GM21515 (cell line): Measurements from ENCODE around the gene DAB1.

Source experiments
- ATAC-seq: cut with Tn5 transposase; IDR thresholded peaks from one replicate; pipeline ENCODE4 v1.9.1; 2021; ENCODE audit not compliant: unreplicated experiment

Gene DAB1

DNA sequence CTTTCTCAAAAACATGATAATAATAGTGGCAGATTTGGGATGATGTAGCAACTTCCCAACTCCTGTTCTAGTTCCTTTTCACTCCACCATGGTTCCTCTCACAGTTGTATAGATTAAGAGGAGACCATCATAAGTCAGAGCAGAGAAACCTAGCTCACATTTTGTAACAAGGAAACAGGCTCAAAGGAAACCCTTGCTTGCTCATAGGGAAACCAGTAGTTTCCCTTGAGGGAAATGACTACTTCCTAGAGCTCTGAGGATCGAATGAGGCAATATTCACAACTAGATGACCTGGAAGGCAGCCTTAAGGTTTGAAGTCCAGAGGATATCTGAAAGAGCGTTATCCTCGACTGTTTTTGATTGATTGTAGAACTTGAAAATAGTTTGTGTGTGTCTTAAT lies 382.0 kb downstream of the DAB1 start:
- no peak for ATAC-seq

DNA sequence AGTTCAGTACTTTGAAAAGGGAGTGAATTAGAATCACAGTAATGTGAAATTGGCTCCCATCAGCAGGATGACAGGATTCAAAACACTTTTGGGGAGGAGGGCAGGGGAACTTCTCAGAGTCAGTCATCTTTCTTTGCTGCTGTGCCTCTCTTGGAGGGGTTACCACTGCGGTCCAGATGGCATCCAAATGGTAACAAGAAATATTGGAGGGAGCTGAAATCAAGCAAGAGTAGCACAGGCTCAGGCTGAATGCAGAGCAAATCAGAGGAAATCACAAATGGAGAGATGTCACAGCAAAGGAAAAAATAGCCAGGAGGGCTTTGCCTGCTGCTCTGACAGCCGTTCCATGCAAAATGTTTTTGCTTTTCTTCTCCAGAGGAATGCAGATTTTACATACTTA lies 383.0 kb downstream of the DAB1 start:
- no peak for ATAC-seq

DNA sequence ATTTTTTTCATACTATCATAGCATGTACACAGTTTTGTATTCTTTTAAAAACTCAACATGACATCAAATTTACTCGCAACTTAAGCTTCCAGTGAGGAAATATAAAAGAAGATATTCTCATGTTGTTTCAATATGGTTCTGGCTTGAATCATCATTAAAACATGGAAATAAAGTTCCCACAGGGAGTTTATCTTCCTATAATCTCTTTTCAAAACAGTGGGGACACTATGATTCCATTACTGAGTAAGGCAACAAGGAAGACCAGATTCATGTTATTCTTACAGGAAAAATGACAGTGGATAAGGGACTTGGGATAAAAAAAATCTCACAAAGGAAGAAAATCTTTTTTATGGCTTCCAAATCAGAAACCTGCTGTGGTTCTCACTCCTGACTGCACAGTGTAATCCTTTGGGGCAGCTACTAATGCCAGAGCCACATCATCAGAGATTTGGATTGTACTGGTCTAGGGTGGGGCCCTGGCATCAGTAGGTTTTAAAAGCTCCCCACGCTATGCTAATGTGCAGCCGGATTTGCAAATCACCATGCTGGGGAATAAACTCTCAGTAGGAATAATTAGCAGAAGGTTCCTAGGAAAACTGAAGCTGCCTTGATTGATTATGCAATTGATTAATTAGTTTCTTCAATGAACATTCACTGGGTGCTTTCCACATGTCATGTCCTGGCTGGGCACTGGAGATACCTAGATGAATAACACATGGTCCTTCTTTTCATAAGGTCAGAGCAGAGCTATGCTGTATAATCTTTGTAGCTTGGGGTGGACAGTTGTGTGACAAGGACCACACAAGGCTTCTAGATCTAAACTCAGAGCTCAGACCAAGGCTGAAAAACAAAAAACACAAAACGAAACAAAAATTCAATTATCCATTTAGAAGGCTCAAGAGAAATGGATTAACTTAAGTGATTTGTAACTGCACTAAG lies 386.9 kb downstream of the DAB1 start:
- no peak for ATAC-seq

DNA sequence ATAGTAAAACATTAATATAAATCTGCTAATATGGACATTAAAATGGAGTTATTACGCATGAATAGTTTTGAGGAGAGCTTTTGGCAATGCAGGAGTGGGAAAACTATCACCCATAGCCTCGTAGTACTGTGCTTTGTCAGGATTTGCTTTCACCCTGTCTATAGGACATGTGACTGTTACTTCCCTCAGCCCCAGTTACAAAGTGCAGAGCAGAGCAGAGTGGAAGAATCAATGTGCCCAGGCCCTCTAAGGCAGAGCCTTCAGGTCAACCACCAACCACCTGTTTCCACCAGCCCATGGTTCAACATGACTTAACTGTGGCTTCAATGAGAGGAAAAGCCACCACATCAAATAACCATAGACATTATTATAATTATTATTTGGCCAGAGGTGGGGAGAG lies 389.1 kb downstream of the DAB1 start:
- no peak for ATAC-seq

- ATAC-seq, result no peak
Measured at GRCh38 chr1:57033222-57034001, 390.4 kb downstream of the DAB1 start.

GRCh38 chr1:57026624-57027354 lies 397.1 kb downstream of the DAB1 start:
- ATAC-seq, result no peak

- no peak for ATAC-seq
Measured at GRCh38 chr1:57024855-57025254, 399.0 kb downstream of the DAB1 start.

GRCh38 chr1:57024428-57024827 lies 399.4 kb downstream of the DAB1 start:
- no peak for ATAC-seq

DNA sequence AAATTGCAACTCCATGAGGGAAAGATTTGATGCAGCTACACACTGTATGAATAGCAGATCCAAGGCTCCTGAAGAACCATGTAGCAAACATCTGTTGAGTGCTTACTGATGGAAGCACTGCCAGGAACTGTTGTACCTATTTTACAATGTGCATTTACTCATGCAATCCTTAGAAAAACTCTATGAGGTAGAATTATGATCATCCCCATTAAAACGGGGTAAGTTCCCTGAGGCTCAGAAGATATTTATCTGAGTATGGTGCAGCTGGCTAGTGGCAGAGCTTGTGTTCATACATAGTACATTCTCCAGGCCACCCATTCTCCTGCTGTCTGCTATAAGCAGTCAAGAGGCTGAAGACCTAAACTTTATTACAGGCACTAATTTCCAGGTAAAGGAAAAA lies 403.6 kb downstream of the DAB1 start:
- ATAC-seq, result no peak

- ATAC-seq, result no peak
Measured at GRCh38 chr1:57019236-57019839, 404.5 kb downstream of the DAB1 start.

DNA sequence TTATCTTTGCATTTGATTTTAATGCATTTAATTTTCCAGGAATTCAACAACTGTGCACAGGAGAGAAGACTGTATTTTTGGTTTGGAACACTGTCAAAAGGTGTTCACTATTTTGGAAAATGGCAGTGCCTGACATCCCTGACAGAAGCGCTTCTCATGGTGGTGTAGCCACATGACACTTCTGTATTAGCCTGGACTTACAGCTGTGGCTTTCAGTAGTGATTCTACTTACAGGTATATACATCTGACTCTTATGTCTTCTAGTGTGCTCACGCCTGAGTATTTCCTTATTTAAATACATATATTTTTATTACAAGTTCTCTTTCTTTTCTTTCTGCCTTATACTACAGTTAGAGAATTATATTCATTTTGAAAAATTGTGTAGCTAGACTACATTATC lies 405.7 kb downstream of the DAB1 start:
- ATAC-seq, result no peak

GRCh38 chr1:57017717-57018116 lies 406.1 kb downstream of the DAB1 start:
- no peak for ATAC-seq

DNA sequence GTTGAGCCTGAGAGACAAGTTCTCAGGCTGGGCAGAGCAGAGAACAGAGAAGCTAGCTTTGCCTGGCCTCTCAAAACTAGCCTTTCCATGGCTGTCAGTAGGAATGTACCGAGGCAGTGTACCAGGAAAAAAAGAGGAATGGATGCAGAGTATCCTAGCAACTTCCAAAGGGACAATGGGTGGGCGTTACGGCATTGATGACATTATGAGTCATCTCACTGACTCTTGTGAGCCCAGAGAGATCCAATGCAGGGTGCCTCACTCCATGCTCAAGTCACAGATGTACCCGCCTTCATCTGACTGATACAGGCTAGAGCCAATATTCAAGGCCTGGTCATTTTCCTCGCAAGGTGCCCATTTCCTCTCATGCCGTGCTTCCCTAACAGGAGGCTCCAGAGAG lies 406.7 kb downstream of the DAB1 start:
- no peak for ATAC-seq

GRCh38 chr1:57015071-57015470 lies 408.8 kb downstream of the DAB1 start:
- no peak for ATAC-seq

DNA sequence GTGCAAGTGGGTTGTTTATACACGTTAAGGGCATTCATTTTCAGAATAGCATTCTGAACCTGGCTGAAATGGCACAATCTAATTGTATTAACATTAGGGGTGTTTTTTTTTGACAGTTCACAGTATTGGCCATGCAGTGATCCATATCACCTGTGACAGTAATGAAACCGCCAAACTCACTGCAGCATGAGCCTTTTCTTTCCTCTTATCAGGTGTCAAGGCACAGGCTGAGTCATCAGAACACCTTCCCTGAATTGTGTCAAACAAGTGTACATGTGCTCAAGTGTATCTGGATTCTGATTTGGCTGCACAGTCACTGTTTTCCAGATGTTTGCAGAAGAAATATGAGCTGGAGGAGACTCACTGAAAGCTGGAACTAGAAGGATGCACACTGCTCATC lies 410.3 kb downstream of the DAB1 start:
- no peak for ATAC-seq

GRCh38 chr1:57012315-57012714 lies 411.5 kb downstream of the DAB1 start:
- no peak for ATAC-seq

GRCh38 chr1:57010511-57010910 lies 413.3 kb downstream of the DAB1 start:
- ATAC-seq, result no peak

DNA sequence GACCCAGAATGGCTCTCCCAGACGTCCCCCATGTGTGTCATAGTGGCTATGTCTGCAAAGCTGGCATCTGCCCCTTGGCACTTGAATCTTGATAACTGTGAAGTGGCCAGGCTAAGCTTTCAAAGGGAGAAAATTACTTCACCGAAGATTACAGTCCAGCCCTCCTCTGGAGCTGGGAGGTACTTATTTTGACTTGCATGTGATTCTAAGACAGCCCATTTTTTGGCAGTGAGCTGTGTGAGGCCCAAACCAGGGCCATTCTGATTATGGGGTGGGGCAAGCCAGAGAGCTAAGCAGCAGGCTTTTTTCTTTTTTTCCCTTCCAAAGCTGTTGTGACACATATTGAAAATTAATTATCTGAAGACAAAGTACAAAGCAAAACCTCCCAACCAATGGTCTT lies 415.9 kb downstream of the DAB1 start:
- no peak for ATAC-seq

GRCh38 chr1:57007472-57007871 lies 416.4 kb downstream of the DAB1 start:
- ATAC-seq, result no peak

DNA sequence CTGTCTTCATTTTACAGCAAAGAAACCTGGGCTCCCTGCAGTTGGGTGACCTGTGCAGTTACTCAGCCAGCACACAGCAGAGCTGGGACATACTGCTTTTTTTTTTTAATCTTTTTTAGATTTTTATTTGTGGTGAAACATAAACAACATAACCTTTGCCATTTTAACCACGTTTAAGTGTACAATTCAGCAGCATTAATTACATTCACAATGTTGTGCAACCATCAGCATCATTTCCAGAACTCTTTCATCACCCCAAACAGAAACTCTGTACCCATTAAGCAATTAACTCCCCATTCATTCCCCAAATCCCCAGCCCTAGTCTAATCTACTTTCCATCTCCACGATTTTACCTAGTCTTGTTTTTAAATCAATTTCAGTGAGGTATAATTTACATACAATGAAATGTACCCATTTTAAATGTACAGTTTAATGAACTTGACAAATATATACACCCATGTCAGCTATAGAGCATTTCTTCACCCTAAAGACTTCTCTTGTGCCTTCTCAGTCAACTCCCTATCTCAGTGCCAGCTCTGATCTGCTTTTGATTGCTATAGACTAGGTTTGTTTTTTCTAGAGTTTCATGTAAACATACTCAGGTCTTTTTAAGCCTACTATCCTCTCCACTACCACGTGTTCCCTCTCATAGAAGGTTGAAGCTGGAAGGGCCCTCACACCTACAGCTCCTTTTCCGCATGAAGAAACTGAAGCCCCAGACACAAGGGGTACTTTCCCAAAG lies 420.3 kb downstream of the DAB1 start:
- no peak for ATAC-seq
